HG03457 (cell line): ENCODE data around the gene TBCD.

ENCODE experiments used
- ATAC-seq: cut with Tn5 transposase; IDR thresholded peaks from one replicate; pipeline ENCODE4 v1.9.1; 2021; ENCODE audit warnings: moderate number of reproducible peaks; ENCODE audit not compliant: unreplicated experiment

Gene TBCD

DNA sequence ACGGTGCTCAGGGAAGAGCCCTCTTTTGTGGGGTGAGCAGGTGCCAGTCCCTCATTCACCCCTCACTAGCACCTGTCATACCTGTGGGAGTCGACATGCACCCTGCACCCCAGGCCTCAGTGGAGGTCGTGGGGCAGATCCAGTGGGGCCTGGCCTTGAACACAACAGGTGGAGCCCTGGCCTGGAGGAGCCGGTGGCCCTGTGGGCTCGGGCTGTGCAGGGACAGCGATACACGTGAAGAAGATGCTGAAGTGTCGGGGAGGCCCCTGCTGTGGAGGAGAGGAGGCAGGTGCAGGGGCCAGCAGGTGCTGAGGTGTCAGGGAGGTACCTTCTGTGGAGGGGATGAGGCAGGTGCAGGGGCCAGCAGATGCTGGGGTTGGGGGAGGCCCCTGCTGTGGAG, 56.1 kb downstream of the TBCD start:
- ATAC-seq: no peak

GRCh38 chr17:82808921-82809905, 57.3 kb downstream of the TBCD start:
- no peak for ATAC-seq

DNA sequence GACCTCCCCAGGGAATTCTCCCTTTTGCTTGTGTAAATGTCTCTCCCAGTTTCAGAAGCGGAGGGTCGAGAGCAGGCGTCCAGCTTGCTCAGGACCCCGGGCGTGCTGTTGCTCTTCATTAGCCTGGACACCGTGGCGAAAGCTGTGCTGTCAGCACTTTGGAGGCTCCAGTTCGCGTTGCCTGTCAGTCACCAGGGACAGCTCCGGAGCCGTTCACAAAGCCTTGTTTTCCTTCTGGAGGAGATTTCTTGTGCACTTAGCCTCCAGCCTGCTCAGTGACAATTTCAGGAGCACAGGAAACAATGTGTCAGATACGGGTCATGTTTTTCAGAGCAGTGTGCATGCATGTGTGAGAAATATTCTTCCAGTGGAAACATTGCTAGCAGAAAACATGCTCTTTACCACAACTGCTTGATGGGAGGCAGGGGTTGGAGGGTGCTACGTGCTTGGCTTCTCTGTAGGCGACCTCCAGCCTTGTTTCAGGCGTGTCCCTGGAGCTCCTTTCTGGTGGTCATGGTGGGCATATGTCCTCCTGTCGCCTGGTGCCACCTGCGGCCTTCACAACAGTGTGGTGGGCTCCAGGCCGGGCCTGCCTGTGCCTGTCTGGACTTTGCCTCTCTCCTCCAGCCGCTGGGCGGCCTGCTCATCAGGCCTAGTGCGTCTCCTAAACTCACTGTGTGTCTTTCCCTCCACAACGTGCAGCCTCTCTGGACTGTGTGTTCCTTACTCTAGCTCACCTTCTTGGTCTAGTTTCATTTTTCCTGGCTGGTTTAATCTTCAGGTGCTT, 59.0 kb downstream of the TBCD start:
- ATAC-seq: no peak

DNA sequence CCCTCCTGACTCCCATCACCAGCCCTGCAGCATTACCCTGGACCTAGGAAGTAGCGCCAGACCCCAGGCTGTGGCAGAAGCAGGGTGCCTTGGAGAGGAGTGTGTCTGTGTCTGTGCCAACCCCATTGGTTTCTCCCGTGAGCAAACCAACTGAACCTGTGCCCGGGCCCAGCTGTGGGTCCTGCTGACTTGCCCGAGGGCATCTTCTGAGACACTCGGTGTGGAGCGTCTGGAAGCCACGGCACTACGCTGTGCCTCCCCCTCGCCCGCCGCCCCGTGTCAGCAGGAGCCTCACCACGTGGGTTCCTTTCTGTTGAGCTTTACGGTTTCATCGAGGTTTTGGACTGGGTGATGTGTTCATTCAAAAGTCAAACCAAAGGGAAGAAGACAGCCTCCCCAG, 60.2 kb downstream of the TBCD start:
- ATAC-seq: no peak

DNA sequence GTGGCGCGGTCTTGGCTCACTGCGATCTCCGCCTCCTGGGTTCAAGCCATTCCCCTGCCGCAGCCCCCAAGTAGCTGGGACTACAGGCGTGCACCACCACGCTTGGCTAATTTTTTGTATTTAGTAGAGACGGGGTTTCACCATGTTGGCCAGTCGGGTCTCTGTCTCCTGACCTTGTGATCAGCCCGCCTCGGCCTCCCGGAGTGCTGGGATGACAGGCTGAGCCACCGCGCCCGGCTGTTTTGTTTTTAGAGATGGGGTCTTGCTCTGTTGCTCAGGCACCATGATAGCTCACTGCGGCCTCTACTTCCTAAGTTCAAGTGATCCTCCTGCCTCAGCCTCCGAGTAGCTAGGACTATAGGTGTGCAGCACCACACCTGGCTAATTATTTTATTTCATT, 60.7 kb downstream of the TBCD start:
- no peak for ATAC-seq

DNA sequence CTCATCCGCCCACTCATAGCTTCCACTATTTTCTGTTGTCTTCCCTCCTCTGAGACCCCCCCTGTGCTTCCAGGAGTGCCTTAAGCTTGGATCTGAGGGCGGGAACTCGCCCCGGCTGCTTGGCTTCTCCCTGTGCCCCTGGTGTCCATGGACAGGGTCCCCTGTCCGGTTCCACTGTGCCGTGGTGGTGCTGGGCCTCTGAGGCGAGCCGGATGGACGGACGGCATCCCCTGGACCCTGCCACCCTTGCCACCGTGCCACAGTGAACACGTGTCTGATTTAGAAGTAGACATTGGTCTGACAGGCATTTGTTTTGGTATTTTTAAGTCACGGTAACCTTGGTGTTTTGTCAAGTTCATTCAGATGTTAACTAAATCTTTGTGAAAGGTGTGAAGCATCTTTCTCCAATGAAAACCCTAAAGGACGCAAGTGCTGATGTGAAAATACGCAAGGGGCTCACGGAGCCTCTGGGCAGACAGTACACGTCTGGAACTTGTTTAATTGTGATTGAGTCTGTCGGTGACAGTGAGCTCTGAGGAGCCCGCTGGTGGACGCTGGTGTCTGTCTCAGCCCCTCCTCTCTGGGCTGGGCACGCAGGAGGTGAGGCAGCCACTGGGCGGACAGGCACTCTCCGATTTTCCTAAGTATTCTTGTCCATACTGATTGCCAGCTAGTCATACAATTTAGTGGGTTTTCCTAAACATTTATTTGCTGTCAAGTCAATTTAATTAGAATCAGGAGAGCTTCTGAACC, 61.6 kb downstream of the TBCD start:
- no peak for ATAC-seq

- ATAC-seq: no peak
Measured at GRCh38 chr17:82814834-82815233, 63.0 kb downstream of the TBCD start.

DNA sequence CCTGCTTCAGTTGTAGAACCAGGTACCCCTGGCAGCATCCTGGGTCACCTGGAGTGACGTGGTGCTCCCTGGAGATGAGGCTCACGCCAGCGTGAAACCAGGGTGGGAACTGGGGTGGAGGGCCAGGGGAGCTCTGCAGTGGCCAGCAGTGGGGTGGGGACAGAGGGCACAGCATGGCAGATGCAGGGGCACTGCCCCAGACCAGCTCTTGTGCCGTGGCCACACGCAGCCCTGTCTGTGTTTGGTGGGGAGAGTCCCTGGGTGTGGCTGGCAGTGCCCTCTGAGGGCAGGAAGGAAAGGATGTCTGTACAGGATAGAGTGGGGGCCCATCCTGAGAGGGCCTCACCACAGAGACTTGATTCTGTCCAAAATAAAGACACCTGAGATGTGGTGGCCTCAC, 63.5 kb downstream of the TBCD start:
- no peak for ATAC-seq

GRCh38 chr17:82815790-82816305, 64.0 kb downstream of the TBCD start:
- ATAC-seq: no peak

- no peak for ATAC-seq
Measured at GRCh38 chr17:82816358-82816757, 64.5 kb downstream of the TBCD start.

- ATAC-seq: no peak
Measured at GRCh38 chr17:82817947-82818346, 66.1 kb downstream of the TBCD start.

- no peak for ATAC-seq
Measured at GRCh38 chr17:82820278-82821251, 68.7 kb downstream of the TBCD start.

DNA sequence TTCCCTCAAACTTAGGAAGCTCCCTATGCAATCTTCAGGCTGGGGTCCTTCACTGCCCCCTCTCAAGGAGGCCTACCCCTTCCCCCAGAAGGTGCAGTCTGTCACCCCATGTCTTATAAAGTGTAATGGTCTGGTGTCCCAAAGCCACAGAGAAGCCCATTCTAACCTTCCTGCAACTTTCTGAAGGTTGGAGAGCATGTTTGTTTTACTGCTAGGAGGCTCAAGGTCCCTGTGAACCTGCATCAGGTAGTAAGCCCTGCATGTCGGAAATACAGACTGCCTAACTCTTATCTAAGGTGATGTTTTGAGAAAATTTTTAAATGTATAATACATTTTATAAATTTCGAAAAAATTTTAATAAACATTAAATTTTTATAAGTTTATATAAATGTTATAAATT, 69.7 kb downstream of the TBCD start:
- no peak for ATAC-seq

DNA sequence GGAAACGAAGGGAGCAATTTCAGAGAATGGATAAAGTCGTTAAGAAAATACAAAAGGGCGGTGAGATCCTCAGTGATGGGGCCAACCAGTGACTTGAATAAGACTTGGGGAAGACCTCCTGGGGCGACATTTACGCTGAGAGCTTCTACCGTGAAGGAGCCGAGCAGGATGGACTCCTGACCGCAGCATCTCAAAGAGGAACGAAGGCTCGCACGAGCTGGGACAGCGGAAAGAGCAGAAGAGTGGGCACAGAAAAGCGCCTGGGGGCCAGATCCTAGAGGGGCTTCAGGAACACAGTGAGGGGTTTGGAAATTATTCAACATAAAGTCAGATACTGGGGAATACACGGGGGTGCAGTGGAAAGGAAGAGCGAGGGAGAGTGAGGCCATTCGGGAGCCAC, 70.4 kb downstream of the TBCD start:
- ATAC-seq: no peak

DNA sequence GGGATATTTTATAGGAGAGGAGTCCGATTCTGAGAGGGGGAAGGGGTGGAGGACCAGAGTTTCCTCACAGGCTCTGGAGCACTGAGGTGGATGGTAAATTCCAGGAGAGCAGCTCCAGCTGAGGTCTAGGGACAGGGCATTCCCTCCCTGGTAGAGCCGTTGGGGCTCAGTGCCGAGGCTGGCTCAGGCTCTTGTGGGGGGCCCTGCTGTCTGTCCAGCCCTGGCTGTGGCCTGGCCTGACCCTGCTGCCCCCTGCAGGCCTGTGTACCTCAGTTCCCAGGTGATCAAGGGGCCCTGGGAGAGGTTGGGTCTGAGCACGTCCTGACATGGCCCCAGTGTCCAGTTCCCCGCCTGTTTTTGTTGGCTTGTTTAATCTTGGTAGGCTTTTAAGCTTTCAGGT, 71.1 kb downstream of the TBCD start:
- ATAC-seq: no peak

- ATAC-seq: no peak
Measured at GRCh38 chr17:82825540-82826124, 73.8 kb downstream of the TBCD start.

GRCh38 chr17:82826211-82826610, 74.3 kb downstream of the TBCD start:
- no peak for ATAC-seq

- no peak for ATAC-seq
Measured at GRCh38 chr17:82826956-82827355, 75.1 kb downstream of the TBCD start.

- ATAC-seq: no peak
Measured at GRCh38 chr17:82828875-82829487, 77.1 kb downstream of the TBCD start.
